ENCODE results near the gene TFEC.
"Not testable (repeated sequence)": the region's sequence is repeated elsewhere in the genome, so short reads cannot be mapped to it uniquely, and the experiment has no call there.

The TFEC gene

DNA sequence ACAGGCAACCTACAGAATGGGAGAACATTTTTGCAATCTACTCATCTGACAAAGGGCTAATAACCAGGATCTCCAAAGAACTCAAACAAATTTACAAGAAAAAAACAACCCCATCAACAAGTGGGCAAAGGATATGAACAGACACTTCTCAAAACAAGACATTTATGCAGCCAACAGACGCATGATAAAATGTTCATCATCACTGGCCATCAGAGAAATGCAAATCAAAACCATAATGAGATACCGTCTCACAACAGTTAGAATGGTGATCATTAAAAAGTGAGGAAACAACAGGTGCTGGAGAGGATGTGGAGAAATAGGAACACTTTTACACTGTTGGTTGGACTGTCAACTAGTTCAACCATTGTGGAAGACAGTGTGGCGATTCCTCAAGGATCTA lies 100.8 kb downstream of the TFEC start:
- DNase-seq (ENCODE audit: low read depth): not testable (repeated sequence)

DNA sequence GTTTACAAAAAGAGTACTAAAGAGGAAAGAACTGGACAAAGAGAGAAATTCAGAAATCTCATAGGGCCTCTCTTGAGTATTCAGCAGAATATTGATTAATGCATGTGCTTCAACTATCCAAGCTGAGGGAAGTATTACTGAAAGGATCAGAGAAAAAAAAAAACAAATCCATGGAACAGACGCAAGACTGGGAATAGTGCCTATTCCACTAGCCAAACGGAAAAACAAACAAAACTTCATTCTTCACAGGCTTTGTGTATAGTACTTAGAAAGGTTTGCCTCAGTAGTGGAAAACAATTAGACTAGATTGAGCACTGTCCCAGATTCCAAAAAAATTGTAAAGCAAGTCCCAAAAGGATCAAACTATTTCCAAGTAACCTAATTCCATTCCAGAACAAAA lies 106.2 kb downstream of the TFEC start:
- no peak for DNase-seq (ENCODE audit: low read depth)

DNA sequence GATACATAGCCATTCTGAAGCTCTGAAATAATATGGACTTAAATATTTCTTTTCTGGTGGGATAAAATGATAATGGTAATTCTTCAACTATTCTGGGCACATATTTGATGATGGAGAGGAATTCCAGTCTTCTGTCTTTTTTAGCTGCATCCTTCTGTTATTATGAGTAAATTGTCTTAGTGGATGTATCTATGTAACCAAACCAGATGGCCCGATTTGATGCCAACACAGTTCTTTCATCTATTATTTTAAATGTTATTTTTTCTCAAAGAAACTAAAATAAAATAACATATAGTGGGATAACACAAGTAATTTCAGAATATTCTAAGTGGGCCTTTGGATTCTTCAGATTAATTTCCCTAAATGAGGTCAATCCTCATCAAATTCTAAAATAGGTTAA lies 110.2 kb downstream of the TFEC start:
- no peak for DNase-seq (ENCODE audit: low read depth)

DNA sequence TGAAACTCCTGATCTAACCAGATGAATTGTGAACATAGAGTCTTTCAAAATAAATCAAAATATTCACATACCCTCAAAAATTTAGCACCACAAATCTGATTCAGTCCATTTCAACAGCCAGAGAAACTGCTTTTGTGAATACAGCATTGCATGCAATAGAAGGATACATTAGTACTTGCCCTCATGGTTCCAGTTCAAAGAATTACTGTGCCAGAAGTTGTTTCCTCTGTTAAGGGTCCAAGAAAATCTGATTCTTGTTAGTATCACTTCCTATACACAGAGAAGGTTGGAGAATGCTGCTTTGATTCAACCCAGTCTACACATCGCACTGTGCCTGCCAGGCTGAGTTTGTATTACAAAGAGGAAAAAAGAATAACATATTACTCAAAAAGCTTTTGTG lies 115.6 kb downstream of the TFEC start:
- DNase-seq (ENCODE audit: low read depth): no peak

DNA sequence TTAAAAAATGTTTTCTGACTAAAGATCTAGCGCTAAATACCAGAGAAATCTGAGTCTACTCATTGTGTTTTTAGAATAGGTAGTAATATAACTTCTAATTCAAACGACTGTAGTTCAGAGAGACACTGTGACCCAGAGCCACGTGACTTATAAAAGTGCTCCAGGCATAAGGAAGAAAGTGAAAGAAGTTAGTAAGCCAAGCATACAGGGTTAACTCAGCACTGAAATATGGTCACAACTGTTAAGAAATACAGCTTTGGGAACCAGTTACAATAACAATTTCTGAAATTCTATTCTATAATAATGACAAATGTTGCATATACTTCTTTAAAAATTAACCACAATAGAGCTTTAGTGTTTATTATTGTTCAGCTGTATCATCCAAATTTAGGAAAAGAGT lies 119.1 kb downstream of the TFEC start:
- DNase-seq (ENCODE audit: low read depth): no peak

DNA sequence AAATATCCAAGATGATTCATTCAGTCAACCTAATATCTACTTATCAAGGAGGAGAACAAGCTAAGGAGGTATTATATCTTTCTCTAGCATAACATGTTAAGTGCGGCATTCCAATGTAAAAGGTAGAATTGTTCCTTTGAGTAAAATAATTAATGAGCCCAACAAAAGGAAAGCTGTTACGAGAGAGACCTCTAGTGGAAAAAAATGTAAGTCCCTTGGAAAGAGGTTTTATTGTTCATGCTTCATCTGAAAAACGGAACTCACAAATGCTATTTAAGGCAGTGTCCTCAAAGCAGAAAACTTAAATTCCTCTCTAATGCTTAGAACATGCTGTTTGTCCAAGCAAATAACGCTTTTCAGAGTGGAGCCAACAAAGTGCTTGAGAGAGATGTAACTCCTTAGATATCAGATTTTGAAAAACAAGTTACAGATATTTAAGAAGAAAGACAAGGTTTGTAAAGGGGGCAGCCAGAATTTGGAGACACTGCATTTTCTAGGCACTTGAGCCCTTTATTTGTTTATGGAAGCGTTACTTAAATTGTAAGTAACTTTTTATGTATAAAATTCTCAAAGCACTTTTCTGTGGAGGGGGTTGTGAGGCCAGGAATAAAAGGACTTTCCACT lies 119.9 kb downstream of the TFEC start:
- DNase-seq (ENCODE audit: low read depth): no peak

DNA sequence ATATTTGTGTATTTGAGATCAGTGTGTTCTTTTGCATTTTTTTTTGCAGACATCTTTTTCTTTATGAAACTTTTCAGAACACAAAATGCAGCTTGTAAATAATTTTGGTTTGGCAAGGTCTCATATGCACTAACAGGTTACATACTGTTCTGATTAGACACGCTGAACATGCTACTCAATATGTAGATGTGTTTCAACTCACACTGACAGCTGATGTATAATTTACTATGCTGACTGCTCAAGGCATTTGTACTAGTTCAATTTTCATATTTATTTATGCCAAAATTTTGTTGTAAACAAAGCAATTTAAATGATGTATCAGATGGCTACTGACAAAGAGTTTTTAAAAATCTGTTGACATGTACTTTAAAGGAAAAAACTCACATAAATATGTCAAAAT lies 123.8 kb downstream of the TFEC start:
- DNase-seq (ENCODE audit: low read depth): no peak

DNA sequence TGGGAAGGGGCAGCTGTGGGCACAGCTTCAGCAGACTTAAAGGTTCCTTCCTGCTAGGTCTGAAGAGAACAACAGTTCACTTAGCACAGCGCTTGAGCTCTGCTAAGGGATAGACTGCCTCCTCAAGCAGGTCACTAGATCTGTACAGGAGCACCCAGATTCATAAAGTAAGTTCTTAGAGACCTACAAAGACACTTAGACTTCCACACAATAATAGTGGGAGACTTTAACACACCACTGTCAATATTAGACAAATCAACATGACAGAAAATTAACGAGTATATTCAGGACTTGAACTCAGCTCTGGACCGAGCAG lies 140.9 kb downstream of the TFEC start:
- no peak for DNase-seq (ENCODE audit: low read depth)

DNA sequence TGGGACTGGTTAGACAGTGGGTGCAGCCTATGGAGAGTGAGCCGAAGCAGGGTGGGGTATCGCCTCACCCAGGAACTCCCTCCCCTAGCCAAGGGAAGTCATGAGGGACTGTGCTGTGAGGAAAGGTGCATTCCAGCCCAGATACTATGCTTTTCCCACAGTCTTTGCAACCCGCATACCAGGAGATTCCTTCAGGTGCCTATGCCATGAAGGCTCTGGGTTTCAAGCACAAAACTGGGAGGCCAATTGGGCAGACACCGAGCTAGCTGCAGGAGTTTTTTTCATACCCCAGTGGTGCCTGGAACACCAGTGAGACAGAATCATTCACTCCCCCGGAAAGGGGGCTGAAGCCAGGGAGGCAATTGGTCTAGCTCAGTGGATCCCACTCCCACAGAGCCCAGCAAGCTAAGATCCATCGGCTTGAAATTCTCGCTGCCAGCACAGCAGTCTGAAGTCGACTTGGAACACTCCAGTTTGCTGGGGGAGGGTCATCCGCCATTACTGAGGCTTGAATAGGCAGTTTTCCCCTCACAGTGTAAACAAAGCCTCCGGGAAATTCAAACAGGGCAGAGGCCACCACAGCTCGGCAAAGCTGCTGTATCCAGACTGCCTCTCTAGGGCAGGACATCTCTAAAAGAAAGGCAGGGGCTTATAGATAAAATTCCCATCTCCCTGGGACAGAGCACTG lies 141.4 kb downstream of the TFEC start:
- DNase-seq (ENCODE audit: low read depth): no peak

DNA sequence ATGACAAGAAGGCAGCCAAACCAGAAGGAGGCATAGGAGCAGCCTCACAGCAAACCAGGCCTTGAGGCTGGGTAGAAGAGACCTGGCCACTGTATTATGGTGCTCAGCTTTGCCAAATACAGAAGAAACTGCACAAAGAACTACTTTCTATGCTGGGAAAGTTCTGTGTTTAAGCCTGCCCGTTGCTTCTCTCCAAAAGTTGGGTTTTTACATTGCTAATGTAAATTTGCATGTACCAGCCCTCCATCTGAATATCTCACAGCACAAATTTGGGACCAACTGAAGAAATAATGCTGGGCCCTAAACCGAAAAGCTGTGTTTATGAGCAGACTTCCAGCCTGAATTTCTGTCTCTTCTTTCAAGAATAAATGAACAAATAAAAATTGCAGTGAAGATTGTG lies 145.0 kb downstream of the TFEC start:
- DNase-seq (ENCODE audit: low read depth): no peak

Measured in stimulated activated CD8-positive, alpha-beta memory T cell treated with anti-CD3 and anti-CD28 coated beads, Interleukin-12 subunit alpha, Interleukin-12 subunit beta, amount 100 ng/mL, for 1 hour (primary cell).